ENCODE results near the gene SLC6A18. TPM values are rescaled to one million over a fixed set of nuclear protein-coding genes. Genes with fewer than 3 reads are reported as not detected.

Gene SLC6A18
- total RNA-seq, 2 donors from 2014 or later = not detected

DNA sequence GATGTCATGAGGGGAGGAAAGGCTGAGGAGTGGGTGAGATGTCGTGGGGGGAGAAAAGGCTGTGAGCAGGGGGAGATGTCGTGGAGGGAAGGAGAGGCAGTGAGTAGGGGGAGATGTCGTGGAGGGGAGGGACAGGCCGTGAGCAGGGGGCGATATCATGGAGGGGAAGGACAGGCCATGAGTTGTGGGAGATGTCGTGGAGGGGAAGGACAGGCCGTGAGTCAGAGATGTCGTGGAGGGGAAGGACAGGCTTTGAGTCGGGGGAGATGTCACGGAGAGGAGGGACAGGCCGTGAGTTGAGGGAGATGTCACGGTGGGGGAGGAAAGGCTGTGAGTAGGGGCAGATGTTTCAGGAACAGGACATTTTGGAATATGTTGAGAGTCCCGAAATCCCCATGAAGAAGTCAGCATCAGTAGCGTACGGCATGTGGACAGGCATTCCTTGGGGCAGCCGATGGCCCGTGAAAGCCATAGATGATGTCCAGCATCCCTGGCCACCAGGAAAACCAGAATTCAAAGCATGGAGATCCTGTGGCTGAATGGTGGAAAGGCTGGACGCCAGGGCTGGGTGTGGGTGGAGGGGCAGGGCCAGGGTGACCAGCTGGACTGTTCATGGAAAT, 32.1 kb upstream of the SLC6A18 start:
- DNase-seq = no peak
- Mint-ChIP-seq H3K27ac (no peak overlapping the region), H3K9me3 (no peaks in the 10 kb centered on the region), H3K27me3 (ENCODE audit: low read depth) (peaks cover 24% of the 10 kb centered on the region), H3K4me3 (no peak overlapping the region), H3K36me3 (ENCODE audit: insufficient read depth in 2 of 2) (no peaks in the 10 kb centered on the region), H3K4me1 (ENCODE audit: low read depth) (no peaks in the 10 kb centered on the region)
- no peak for ATAC-seq (replicated peaks in 1 of 2)

DNA sequence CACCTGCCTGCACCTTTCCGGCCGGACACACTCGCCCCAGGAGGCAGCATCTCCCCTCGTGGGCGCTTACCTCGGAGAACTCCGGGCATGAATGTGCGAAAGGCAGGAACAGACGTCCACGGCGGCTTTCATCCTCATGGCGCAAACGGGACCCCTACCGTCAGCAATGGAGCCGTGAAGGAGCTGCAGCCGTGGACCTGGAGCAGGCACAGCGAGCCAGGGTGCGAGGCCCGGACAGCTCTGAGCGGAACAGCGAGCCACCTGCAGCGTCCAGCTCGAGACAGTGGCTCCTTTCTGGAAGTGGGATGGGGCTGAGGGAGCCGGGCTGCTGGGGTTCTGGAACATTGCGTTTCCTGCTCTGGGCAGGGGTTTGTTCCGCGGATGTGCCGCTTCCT, 31.6 kb upstream of the SLC6A18 start:
- no peaks in the 10 kb centered on the region for H3K9me3 Mint-ChIP-seq
- peaks cover 19% of the 10 kb centered on the region for H3K27me3 Mint-ChIP-seq (ENCODE audit: low read depth)
- H3K4me1 Mint-ChIP-seq (ENCODE audit: low read depth) = no peaks in the 10 kb centered on the region
- H3K27ac Mint-ChIP-seq = no peak overlapping the region
- DNase-seq (no peak), ATAC-seq (replicated peaks in 1 of 2) (no peak)
- no peak overlapping the region for H3K4me3 Mint-ChIP-seq
- no peaks in the 10 kb centered on the region for H3K36me3 Mint-ChIP-seq (ENCODE audit: insufficient read depth in 2 of 2)

DNA sequence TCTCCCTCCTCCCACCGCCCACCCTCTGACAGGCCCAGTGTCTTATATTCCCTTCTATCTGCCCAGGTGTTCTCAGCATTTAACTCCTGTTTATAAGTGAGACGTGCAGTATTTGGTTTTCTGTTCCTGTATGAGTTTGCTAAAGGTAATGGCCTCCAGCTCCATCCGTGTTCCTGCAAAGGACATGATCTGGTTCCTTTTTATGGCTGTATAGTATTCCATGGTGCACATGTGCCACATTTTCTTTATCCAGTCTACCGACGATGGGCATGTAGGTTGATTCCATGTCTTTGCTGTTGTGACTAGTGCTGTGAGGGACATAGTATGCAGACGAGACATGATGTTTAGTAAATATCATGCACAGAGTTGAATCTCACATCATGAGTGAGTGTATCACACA, 30.8 kb upstream of the SLC6A18 start:
- no peaks in the 10 kb centered on the region for H3K36me3 Mint-ChIP-seq (ENCODE audit: insufficient read depth in 2 of 2)
- H3K27me3 Mint-ChIP-seq (ENCODE audit: low read depth) = peaks cover 14% of the 10 kb centered on the region
- H3K4me1 Mint-ChIP-seq (ENCODE audit: low read depth) = no peaks in the 10 kb centered on the region
- DNase-seq (no peak), ATAC-seq (replicated peaks in 1 of 2) (no peak)
- H3K4me3 Mint-ChIP-seq = no peak overlapping the region
- no peak overlapping the region for H3K27ac Mint-ChIP-seq
- no peaks in the 10 kb centered on the region for H3K9me3 Mint-ChIP-seq

DNA sequence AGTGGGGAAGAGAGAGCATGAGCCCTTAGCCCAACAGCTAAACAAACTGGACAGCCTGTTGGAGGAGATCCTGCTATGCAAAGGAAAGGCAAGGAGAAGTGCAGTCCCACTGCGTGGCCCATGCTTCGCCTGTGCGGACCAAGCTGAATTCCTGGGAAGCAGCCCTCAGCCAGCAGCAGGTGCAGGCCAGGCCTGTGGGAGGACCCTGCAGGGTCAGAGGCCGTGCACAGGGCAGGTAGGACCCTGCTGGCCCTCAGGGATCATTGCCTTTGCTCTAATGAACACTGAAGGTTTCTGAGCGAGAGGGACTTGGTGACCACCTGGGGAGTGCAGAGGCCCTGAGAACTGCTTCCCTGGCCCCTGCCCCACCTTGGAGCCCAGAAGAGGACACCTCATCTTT, 29.7 kb upstream of the SLC6A18 start:
- no peaks in the 10 kb centered on the region for H3K36me3 Mint-ChIP-seq (ENCODE audit: insufficient read depth in 2 of 2)
- H3K9me3 Mint-ChIP-seq = no peaks in the 10 kb centered on the region
- DNase-seq (no peak), ATAC-seq (replicated peaks in 1 of 2) (no peak)
- no peak overlapping the region for H3K4me3 Mint-ChIP-seq
- H3K4me1 Mint-ChIP-seq (ENCODE audit: low read depth) = no peaks in the 10 kb centered on the region
- no peak overlapping the region for H3K27ac Mint-ChIP-seq
- peaks cover 7% of the 10 kb centered on the region for H3K27me3 Mint-ChIP-seq (ENCODE audit: low read depth)

DNA sequence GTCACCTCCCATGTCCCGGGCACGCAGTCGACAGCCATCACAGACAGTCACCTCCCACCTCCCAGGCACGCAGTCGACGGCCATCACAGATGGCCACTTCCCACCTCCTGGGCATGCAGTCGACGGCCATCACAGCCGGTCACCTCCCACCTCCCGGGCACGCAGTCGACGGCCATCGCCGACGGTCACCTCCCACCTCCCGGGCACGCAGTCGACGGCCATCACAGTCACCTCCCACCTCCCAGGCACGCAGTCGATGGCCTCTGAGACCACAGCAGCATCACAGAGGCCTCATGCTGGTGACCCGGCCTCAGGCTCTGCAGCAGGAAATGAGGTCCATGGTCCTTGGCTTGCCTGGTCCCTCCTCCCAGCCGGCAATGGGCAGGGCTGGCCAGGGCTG, 29.3 kb upstream of the SLC6A18 start:
- DNase-seq = no peak
- H3K4me3 Mint-ChIP-seq = no peak overlapping the region
- H3K27me3 Mint-ChIP-seq (ENCODE audit: low read depth) = peaks cover 6% of the 10 kb centered on the region
- no peaks in the 10 kb centered on the region for H3K36me3 Mint-ChIP-seq (ENCODE audit: insufficient read depth in 2 of 2)
- no peak for ATAC-seq (replicated peaks in 1 of 2)
- H3K4me1 Mint-ChIP-seq (ENCODE audit: low read depth) = no peaks in the 10 kb centered on the region
- H3K27ac Mint-ChIP-seq = no peak overlapping the region
- H3K9me3 Mint-ChIP-seq = no peaks in the 10 kb centered on the region

DNA sequence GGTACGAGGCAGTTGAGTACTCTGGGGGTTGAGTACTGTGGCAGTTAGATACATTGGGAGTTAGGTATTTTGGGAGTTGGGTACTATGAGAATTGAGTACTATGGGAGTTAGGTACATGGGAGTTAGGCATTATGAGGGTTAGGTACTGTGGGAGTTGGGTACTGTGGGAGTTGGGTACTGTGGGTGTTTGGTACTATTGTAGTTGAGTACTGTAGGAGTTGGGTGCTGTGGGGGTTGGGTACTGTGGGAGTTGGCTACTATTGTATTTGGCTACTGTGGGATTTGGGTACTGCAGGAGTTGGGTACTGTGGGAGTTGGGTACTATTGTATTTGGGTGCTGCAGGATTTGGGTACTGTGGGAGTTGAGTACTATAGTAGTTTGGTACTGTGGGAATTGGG, 28.6 kb upstream of the SLC6A18 start:
- ATAC-seq (replicated peaks in 1 of 2) (no peak), DNase-seq (no peak)
- H3K4me1 Mint-ChIP-seq (ENCODE audit: low read depth) = no peaks in the 10 kb centered on the region
- H3K36me3 Mint-ChIP-seq (ENCODE audit: insufficient read depth in 2 of 2) = no peaks in the 10 kb centered on the region
- no peak overlapping the region for H3K4me3 Mint-ChIP-seq
- no peak overlapping the region for H3K27ac Mint-ChIP-seq
- H3K27me3 Mint-ChIP-seq (ENCODE audit: low read depth) = peaks cover 6% of the 10 kb centered on the region
- no peaks in the 10 kb centered on the region for H3K9me3 Mint-ChIP-seq

DNA sequence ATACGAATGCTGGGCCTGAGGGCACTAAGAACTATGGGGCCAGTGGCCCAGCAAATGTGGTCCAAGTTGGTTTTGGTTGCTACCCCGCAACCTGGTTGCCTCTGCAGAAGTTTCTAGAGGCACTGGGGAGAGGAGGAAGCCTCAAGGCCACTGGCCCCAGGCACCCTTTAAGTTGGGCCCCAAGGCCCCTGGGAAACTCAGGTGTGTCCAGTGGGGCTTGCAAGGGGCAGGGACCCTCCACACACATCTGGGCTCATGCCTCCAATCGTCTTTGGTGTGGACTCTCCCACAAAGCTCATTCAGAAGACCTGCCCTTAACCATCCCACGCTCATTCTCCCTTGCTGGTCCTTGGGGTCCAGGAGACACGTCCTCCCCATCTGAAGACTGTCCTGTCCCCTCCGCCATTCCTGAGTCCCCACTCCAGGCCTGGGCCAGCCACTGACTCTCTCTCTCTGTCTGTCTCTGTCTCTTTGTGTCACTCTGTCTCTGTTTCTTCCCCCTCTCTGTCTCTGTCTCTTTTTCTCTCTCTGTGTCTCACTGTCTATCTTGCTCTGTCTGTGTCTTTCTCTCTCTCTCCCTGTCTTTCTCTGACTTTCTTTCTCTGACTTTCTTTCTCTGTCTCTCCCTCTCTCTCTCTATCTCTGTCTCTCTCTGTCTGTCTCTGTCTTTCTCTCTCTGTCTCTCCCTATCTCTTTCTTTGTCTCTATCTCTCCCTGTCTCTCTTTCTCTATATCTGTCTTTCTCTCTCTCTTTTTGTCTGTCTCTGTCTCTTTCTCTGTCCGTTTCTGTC, 27.1 kb upstream of the SLC6A18 start:
- Mint-ChIP-seq H3K9me3 (no peaks in the 10 kb centered on the region), H3K4me1 (ENCODE audit: low read depth) (no peaks in the 10 kb centered on the region), H3K36me3 (ENCODE audit: insufficient read depth in 2 of 2) (no peaks in the 10 kb centered on the region), H3K27me3 (ENCODE audit: low read depth) (no peaks in the 10 kb centered on the region), H3K27ac (no peak overlapping the region), H3K4me3 (no peak overlapping the region)
- DNase-seq (no peak), ATAC-seq (replicated peaks in 1 of 2) (no peak)

DNA sequence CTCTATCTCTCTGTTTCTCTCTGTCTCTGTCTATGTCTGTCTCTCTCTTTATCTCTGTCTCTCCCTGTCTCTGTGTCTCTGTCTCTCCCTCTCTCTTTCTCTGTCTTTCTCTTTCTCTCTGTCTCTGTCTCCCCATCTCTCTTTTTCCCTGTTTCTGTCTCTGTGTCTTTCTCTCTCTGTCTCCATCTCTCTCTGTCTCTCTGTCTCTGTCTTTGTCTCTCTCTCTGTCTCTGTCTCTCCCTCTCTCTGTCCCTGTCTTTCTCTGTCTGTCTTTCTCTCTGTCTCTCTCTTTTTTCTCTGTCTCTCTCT, 25.9 kb upstream of the SLC6A18 start:
- no peak for DNase-seq
- Mint-ChIP-seq H3K9me3 (no peaks in the 10 kb centered on the region), H3K27me3 (ENCODE audit: low read depth) (no peaks in the 10 kb centered on the region), H3K4me3 (no peak overlapping the region), H3K36me3 (ENCODE audit: insufficient read depth in 2 of 2) (no peaks in the 10 kb centered on the region), H3K27ac (no peak overlapping the region), H3K4me1 (ENCODE audit: low read depth) (no peaks in the 10 kb centered on the region)
- no peak for ATAC-seq (replicated peaks in 1 of 2)

DNA sequence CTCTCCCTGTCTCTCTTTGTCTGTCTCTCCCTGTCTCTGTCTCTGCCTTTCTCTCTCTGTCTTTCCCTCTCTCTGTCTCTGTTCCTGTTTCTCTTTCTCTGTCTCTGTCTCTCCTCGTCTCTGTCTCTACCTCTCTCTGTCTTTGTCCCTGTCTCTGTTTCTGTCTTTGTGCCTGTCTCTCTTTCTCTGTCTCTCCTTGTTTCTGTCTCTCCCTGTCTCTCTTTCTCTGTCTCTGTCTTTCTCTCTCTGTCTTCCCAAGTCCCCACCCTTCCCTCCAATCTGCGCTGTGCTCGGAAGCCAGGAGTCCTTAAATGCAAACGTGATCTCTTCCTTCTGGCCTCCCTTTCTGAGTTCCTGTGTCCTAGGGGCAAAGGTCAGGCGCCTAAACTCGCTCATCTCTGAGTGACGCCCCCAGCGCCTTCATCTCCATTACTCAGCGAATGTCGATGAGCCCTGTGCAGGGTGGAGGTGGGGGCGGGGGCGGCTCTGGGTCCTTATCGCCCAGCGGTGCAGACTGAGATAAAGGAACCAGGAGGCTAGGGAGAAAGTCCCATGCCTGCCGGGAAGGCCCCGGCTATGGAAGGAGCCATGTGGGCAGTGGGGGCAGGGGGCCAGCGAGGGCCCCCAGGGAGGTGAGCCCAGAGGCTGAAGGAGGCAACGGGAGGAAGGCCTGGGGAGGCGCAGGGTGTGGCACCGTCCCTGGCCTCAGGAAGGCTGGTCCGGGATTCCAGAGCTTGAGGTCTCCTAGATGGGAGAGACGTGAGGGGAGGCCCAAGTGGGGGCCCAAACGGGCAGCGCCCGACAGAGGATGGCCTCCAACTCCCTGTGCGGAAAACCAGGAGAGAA, 25.3 kb upstream of the SLC6A18 start:
- no peaks in the 10 kb centered on the region for H3K4me1 Mint-ChIP-seq (ENCODE audit: low read depth)
- DNase-seq (no peak), ATAC-seq (replicated peaks in 1 of 2) (no peak)
- H3K27me3 Mint-ChIP-seq (ENCODE audit: low read depth) = no peaks in the 10 kb centered on the region
- no peak overlapping the region for H3K27ac Mint-ChIP-seq
- no peaks in the 10 kb centered on the region for H3K36me3 Mint-ChIP-seq (ENCODE audit: insufficient read depth in 2 of 2)
- H3K9me3 Mint-ChIP-seq = no peaks in the 10 kb centered on the region
- no peak overlapping the region for H3K4me3 Mint-ChIP-seq

DNA sequence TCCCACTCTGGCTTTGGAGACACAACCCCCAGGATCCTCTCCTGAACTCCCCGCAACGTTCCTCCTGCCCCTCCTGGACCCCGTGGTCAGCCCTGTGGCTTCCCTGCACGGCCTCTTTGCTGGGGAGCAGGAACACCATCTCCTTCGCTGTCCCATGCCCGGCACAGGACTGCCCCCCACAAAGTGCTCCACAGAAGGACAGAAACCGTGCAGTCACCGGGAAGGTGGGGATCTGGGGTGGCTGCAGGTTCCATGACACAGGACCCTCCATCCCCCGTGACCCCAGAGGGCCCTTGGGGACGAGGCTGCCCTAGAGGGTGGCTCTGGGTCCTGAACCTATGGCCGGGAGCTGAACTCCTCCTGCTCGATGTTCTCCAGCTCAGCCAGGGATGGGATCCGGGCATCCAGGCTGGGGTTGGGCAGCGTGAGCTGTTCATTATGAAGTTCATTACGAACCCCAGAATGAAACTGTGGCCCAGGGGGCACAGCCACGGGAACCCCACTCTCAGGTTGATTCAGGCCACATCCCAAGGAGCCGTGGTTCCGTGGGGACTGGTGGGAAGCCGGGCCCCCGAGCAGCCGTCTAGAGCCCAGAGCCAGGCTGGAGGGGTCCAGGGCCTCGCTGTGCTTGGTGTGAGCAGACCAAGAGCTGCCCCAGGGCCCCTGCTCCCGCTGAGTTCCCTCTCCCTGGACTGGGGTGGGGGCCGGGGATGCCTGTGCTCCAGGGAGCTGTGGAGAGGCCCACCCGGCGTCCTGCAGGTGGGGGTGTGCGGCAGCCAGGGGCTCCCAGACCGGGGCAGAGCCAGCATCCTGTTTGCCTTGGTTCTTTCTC, 24.5 kb upstream of the SLC6A18 start:
- H3K9me3 Mint-ChIP-seq = no peaks in the 10 kb centered on the region
- H3K27ac Mint-ChIP-seq = no peak overlapping the region
- no peaks in the 10 kb centered on the region for H3K27me3 Mint-ChIP-seq (ENCODE audit: low read depth)
- H3K4me3 Mint-ChIP-seq = no peak overlapping the region
- no peak for DNase-seq
- ATAC-seq (replicated peaks in 1 of 2) = no peak
- no peaks in the 10 kb centered on the region for H3K36me3 Mint-ChIP-seq (ENCODE audit: insufficient read depth in 2 of 2)
- no peaks in the 10 kb centered on the region for H3K4me1 Mint-ChIP-seq (ENCODE audit: low read depth)

DNA sequence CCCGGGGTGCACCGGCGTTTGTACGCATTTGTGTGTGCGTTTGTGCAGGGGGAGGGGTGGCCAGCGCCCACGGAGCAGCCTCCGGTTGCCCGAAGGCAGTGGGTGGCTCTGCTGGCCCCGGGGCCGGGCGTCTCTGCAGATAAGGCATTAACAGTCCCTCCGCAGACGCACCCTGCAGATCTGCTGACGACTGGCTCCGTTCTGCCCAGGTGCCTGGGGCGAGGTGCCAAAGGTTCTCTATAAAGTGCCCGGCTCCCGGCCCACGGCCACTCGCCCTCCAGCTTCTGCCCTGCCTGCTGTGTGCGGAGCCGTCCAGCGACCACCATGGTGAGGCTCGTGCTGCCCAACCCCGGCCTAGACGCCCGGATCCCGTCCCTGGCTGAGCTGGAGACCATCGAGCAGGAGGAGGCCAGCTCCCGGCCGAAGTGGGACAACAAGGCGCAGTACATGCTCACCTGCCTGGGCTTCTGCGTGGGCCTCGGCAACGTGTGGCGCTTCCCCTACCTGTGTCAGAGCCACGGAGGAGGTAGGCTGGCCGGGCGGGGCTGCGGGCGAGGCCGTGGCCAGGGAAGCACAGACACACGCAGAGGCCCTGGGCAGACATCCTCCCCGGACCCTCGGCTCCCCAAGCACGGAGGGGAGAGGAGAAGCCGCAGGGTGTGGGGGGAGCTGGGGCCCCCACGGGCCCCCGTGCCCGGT, 23.7 kb upstream of the SLC6A18 start, which contains the start of gene SLC6A19:
SLC6A19 (plus strand) TSS at position 269 of the 699 bp plus-strand sequence; CDS start at position 325, 56 bp downstream.
- Mint-ChIP-seq H3K4me3 (no peak within 1 kb of the TSS), H3K27ac (no peak within 1 kb of the TSS), H3K36me3 (ENCODE audit: insufficient read depth in 2 of 2) (no peaks in the 10 kb centered on the region), H3K4me1 (ENCODE audit: low read depth) (no peaks in the 10 kb centered on the region), H3K27me3 (ENCODE audit: low read depth) (no peaks in the 10 kb centered on the region), H3K9me3 (no peaks in the 10 kb centered on the region)
- DNase-seq (no peak), ATAC-seq (replicated peaks in 1 of 2) (no peak)

DNA sequence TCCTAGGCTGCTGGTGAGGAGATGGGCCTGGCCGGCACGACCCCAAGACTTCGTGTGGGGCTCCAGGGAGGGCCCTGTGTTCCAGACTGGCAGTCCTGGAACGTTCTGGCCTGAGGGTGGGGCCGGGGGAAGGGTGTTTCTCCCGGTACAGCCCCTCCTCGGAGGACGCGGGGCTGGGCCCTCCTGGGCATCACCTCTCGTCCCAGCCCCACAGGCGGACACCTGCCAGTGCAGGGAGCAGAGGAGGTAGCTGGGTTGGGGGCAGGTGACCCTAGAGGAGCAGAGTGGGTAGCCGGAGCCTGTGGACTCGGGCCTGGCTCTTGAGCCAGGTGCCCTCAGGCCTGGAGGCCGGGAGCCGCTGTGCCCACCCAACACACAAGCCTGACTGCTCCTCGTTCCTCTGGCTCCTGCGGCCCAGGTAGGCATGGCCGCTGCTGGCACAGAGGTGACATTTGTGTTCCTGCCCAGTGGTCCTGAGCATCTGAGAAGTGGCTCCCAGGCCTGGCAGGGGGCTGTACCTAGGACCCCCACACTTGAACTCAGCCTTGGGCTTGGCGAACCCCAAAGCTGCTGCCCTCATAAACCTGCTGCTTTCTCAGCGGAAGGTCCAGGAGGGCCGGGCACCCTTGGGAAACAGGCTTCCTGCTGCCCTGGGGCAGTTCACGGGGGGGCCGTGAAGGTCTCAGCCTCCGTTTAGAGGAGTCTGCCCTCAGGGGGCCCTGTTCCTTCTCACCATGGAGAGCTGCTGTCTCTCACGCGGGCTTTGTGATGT, 23.0 kb upstream of the SLC6A18 start:
- H3K9me3 Mint-ChIP-seq = no peaks in the 10 kb centered on the region
- no peak overlapping the region for H3K4me3 Mint-ChIP-seq
- no peaks in the 10 kb centered on the region for H3K27me3 Mint-ChIP-seq (ENCODE audit: low read depth)
- ATAC-seq (replicated peaks in 1 of 2) (no peak), DNase-seq (no peak)
- H3K27ac Mint-ChIP-seq = no peak overlapping the region
- H3K36me3 Mint-ChIP-seq (ENCODE audit: insufficient read depth in 2 of 2) = no peaks in the 10 kb centered on the region
- H3K4me1 Mint-ChIP-seq (ENCODE audit: low read depth) = no peaks in the 10 kb centered on the region

Data from activated T-cell treated with anti-CD3 and anti-CD28 coated beads, Interleukin-2, amount 50 U/mL, for 72 hours (primary cell).